Measurements from ENCODE around the gene ULK4. TPM values are rescaled to one million over a fixed set of nuclear protein-coding genes. Genes with fewer than 3 reads are reported as not detected.
"Not testable (repeated sequence)": the region's sequence is repeated elsewhere in the genome, so short reads cannot be mapped to it uniquely, and the experiment has no call there.

Gene ULK4
- polyA plus RNA-seq, 1 donor from 2014 or later, result 7.2 TPM

DNA sequence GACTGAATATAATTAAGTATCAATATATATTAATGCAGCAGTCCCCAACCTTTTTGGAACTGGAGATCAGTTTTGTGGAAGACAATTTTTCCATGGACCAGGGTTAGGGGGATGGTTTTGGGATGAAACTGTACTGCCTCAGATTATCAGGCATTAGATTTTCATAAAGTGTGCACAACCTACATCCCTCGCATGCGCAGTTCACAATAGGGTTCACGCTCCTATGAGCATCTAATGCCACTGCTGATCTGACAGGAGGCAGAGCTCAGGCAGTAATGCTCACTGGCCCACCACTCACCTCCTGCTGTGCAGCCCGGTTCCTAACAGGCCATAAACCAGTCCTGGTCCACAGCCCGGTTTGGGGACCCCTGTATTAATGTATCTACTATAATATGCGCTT is 95.6 kb downstream of the ULK4 start:
- no peak overlapping the region for H2AFZ ChIP-seq (ENCODE audit: low read depth, low read length)
- no peaks in the 10 kb centered on the region for H4K20me1 ChIP-seq (ENCODE audit: insufficient read depth)
- no peaks in the 10 kb centered on the region for H3K27me3 ChIP-seq (ENCODE audit: insufficient read depth, low read depth, low read length)
- H3K9me2 ChIP-seq (ENCODE audit: insufficient read depth, low read length), result no peaks in the 10 kb centered on the region
- H3K4me3 ChIP-seq (ENCODE audit: low read length), result no peak overlapping the region
- H3K9ac ChIP-seq (ENCODE audit: low read length), result no peak overlapping the region
- H3F3A ChIP-seq (ENCODE audit: insufficient read depth, low read length, poor library complexity, severe bottlenecking), result no peaks in the 10 kb centered on the region
- no peak overlapping the region for H3K4me2 ChIP-seq (ENCODE audit: low read length)
- TF ChIP-seq SMC3 (conservative IDR thresholded peaks at IDR 0.05; ENCODE audit: poor library complexity) (no peak), TAF1 (IDR thresholded peaks at IDR 0.05; ENCODE audit: low read depth) (no peak), EZH2 (IDR thresholded peaks at IDR 0.05; ENCODE audit: borderline replicate concordance, insufficient read depth, low read length, poor library complexity, severe bottlenecking) (no peak), EP300 (conservative IDR thresholded peaks at IDR 0.05; ENCODE audit: poor library complexity, severe bottlenecking) (no peak), MXI1 (conservative IDR thresholded peaks at IDR 0.05; ENCODE audit: poor library complexity, severe bottlenecking) (no peak), RAD21 (conservative IDR thresholded peaks at IDR 0.05) (no peak), POLR2AphosphoS5 (IDR thresholded peaks at IDR 0.05) (no peak)
- TF ChIP-seq, protein P1, sequence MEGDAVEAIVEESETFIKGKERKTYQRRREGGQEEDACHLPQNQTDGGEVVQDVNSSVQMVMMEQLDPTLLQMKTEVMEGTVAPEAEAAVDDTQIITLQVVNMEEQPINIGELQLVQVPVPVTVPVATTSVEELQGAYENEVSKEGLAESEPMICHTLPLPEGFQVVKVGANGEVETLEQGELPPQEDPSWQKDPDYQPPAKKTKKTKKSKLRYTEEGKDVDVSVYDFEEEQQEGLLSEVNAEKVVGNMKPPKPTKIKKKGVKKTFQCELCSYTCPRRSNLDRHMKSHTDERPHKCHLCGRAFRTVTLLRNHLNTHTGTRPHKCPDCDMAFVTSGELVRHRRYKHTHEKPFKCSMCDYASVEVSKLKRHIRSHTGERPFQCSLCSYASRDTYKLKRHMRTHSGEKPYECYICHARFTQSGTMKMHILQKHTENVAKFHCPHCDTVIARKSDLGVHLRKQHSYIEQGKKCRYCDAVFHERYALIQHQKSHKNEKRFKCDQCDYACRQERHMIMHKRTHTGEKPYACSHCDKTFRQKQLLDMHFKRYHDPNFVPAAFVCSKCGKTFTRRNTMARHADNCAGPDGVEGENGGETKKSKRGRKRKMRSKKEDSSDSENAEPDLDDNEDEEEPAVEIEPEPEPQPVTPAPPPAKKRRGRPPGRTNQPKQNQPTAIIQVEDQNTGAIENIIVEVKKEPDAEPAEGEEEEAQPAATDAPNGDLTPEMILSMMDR (IDR thresholded peaks at IDR 0.05; ENCODE audit: poor library complexity, severe bottlenecking), result no peak
- TF ChIP-seq, protein P2, sequence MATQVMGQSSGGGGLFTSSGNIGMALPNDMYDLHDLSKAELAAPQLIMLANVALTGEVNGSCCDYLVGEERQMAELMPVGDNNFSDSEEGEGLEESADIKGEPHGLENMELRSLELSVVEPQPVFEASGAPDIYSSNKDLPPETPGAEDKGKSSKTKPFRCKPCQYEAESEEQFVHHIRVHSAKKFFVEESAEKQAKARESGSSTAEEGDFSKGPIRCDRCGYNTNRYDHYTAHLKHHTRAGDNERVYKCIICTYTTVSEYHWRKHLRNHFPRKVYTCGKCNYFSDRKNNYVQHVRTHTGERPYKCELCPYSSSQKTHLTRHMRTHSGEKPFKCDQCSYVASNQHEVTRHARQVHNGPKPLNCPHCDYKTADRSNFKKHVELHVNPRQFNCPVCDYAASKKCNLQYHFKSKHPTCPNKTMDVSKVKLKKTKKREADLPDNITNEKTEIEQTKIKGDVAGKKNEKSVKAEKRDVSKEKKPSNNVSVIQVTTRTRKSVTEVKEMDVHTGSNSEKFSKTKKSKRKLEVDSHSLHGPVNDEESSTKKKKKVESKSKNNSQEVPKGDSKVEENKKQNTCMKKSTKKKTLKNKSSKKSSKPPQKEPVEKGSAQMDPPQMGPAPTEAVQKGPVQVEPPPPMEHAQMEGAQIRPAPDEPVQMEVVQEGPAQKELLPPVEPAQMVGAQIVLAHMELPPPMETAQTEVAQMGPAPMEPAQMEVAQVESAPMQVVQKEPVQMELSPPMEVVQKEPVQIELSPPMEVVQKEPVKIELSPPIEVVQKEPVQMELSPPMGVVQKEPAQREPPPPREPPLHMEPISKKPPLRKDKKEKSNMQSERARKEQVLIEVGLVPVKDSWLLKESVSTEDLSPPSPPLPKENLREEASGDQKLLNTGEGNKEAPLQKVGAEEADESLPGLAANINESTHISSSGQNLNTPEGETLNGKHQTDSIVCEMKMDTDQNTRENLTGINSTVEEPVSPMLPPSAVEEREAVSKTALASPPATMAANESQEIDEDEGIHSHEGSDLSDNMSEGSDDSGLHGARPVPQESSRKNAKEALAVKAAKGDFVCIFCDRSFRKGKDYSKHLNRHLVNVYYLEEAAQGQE (IDR thresholded peaks at IDR 0.05; ENCODE audit: borderline replicate concordance), result no peak
- no peaks in the 10 kb centered on the region for H3K36me3 ChIP-seq (ENCODE audit: insufficient read depth, low read length)
- no peak overlapping the region for H3K27ac ChIP-seq (ENCODE audit: low read length)
- H3K79me2 ChIP-seq (replicated peaks; ENCODE audit: insufficient read depth, low read length), result no peaks in the 10 kb centered on the region
- no peaks in the 10 kb centered on the region for H3K9me3 ChIP-seq (ENCODE audit: low read length)

DNA sequence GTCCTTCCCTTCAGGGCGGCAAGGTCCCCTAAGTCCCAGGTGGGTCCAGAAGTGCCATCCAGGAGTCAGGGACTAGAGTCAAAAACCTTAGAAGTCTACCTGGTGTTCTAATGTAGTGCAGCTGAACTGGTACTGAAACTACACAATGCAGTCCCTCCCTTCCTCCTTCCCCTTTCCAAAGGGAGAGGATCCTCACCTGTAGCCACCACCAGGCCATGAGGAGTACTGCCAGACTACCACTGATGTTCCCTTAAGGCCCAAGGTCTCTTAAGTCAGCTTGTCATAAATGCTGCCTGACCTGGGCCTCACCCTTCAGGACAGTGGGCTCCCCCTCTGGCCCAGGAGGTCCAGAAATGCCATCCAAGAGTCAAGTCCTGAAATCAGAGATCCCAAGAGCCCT is 98.9 kb downstream of the ULK4 start:
- TF ChIP-seq, protein P1 (IDR thresholded peaks at IDR 0.05; ENCODE audit: poor library complexity, severe bottlenecking), result no peak
- TF ChIP-seq MXI1 (conservative IDR thresholded peaks at IDR 0.05; ENCODE audit: poor library complexity, severe bottlenecking) (no peak), POLR2AphosphoS5 (IDR thresholded peaks at IDR 0.05) (no peak), EZH2 (IDR thresholded peaks at IDR 0.05; ENCODE audit: borderline replicate concordance, insufficient read depth, low read length, poor library complexity, severe bottlenecking) (no peak), TAF1 (IDR thresholded peaks at IDR 0.05; ENCODE audit: low read depth) (no peak), RAD21 (conservative IDR thresholded peaks at IDR 0.05) (no peak), SMC3 (conservative IDR thresholded peaks at IDR 0.05; ENCODE audit: poor library complexity) (no peak), EP300 (conservative IDR thresholded peaks at IDR 0.05; ENCODE audit: poor library complexity, severe bottlenecking) (no peak)
- TF ChIP-seq, protein P2 (IDR thresholded peaks at IDR 0.05; ENCODE audit: borderline replicate concordance), result no peak
- no peaks in the 10 kb centered on the region for H3F3A ChIP-seq (ENCODE audit: insufficient read depth, low read length, poor library complexity, severe bottlenecking)
- no peak overlapping the region for H3K4me3 ChIP-seq (ENCODE audit: low read length)
- H3K27ac ChIP-seq (ENCODE audit: low read length), result no peak overlapping the region
- no peaks in the 10 kb centered on the region for H3K9me2 ChIP-seq (ENCODE audit: insufficient read depth, low read length)
- H2AFZ ChIP-seq (ENCODE audit: low read depth, low read length), result no peak overlapping the region
- H3K4me2 ChIP-seq (ENCODE audit: low read length), result no peak overlapping the region
- H3K9ac ChIP-seq (ENCODE audit: low read length), result no peak overlapping the region
- H3K36me3 ChIP-seq (ENCODE audit: insufficient read depth, low read length), result no peaks in the 10 kb centered on the region
- H3K79me2 ChIP-seq (replicated peaks; ENCODE audit: insufficient read depth, low read length), result no peaks in the 10 kb centered on the region
- H3K9me3 ChIP-seq (ENCODE audit: low read length), result peaks cover 3% of the 10 kb centered on the region
- H3K27me3 ChIP-seq (ENCODE audit: insufficient read depth, low read depth, low read length), result no peaks in the 10 kb centered on the region
- H4K20me1 ChIP-seq (ENCODE audit: insufficient read depth), result no peaks in the 10 kb centered on the region

DNA sequence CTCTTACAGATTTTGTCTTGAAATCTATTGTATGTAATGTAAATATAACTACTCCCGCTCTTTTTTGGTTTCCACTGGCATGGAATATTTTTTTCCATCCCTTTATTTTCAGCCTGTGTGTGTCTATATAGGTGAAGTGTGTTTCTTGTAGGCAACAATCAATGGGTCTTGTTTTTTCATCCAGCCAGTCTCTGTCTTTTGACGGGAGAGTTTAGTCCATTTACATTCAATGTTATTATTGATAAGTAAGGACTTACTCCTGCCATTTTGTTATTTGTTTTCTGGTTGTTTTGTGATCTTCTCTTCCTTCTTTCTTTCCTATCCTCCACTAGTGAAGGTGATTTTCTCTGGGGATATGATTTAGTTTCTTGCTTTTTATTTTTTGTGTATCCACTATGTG is 101.4 kb downstream of the ULK4 start:
- not testable (repeated sequence) for H3K9me2 ChIP-seq (ENCODE audit: insufficient read depth, low read length); H3K4me3 ChIP-seq (ENCODE audit: low read length); H3K9me3 ChIP-seq (ENCODE audit: low read length); H3K36me3 ChIP-seq (ENCODE audit: insufficient read depth, low read length); H4K20me1 ChIP-seq (ENCODE audit: insufficient read depth); H3K27ac ChIP-seq (ENCODE audit: low read length); H2AFZ ChIP-seq (ENCODE audit: low read depth, low read length); H3K79me2 ChIP-seq (replicated peaks; ENCODE audit: insufficient read depth, low read length); H3F3A ChIP-seq (ENCODE audit: insufficient read depth, low read length, poor library complexity, severe bottlenecking); H3K27me3 ChIP-seq (ENCODE audit: insufficient read depth, low read depth, low read length); H3K9ac ChIP-seq (ENCODE audit: low read length); H3K4me2 ChIP-seq (ENCODE audit: low read length)

All from neural cell (in vitro differentiated cells).